ENCODE measurements around the gene LRRC8C.
"Not testable (repeated sequence)": the region's sequence is repeated elsewhere in the genome, so short reads cannot be mapped to it uniquely, and the experiment has no call there.

The LRRC8C gene

GRCh38 chr1:89632657-89633247 is at the start of gene LRRC8C:
Gene LRRC8C, plus strand, starts transcription at chr1:89633120. Its CDS starts 53,354 bp downstream, at chr1:89686474.
- DNase-seq, result peak; percentile 89

GRCh38 chr1:89584211-89584610 is 48.7 kb upstream of the LRRC8C start:
- no peak for DNase-seq

DNA sequence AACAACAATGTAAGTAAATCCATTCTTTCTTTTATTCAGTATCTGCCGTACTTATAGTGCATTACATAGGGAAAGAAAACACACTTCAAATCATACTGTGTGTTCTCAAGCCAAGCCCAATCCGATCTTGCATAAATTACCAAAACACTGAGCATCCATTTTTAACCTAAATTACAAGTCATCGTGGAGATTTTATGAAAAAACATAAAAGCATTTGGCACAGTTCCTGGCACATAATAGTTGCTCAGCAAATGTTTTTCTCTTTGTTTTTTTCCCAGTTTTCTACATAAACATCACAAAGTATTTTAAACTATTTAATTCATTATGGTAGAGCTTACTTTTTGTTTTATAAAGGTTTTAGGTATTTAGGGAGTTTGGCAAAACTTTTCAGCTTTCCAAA is 48.1 kb upstream of the LRRC8C start:
- no peak for DNase-seq

DNA sequence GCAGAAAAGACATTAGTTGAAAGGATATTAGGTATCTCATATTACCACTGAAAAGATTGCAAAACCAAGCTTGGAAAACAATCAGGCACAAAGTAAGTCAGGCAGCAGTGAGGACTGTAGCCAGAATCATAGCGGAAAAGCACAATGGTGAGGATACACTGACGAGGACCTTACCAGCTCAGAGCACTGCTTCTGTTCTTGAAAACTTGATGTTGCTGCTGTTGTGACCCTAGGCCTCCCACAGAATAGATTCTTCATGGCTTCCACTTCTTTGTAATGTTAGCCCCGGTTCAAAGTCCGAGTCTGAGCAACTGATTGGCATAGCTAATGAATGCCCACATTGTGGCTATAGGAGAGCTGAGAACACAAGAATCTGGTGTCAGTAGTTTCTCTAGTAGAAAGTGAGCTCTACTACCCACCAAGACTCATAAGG is 45.2 kb upstream of the LRRC8C start:
- DNase-seq, result no peak

DNA sequence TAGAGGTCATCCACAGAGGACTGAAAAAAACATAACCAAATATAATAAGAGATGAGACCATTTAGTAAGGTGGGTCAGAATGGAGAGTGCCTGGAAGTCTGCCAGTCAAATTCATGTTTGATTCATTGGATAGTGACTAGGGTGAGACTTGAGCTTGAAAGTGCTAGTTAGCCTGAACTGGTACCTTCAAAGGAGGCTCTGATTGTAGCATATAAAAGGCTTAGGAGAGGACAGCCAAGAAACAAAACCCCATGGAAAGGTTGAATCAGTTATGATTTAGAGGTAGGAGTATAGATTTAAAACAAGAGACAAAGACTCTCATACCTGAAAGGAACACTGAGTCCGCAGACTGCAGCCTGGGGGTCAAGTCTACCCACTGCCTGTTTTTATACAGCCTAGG is 44.4 kb upstream of the LRRC8C start:
- no peak for DNase-seq

DNA sequence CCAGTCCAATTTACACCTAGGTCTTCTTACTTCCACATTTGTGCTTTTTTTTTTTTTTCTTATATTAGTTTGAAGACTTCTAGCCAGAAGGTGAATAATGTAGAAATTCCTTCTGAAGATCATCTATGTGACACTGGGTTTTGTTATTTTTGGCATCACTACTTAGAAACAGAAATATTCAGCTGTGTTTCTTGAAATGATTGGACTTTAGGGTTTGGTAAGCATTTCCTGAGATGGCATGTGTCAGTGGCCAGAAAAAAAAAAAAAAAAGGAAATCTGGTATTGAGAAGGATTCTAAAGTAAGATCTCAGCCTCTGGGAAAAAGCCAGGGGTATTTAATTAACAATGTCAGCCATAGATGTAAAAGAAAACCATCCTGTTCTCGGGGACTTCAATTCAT is 43.4 kb upstream of the LRRC8C start:
- no peak for DNase-seq

DNA sequence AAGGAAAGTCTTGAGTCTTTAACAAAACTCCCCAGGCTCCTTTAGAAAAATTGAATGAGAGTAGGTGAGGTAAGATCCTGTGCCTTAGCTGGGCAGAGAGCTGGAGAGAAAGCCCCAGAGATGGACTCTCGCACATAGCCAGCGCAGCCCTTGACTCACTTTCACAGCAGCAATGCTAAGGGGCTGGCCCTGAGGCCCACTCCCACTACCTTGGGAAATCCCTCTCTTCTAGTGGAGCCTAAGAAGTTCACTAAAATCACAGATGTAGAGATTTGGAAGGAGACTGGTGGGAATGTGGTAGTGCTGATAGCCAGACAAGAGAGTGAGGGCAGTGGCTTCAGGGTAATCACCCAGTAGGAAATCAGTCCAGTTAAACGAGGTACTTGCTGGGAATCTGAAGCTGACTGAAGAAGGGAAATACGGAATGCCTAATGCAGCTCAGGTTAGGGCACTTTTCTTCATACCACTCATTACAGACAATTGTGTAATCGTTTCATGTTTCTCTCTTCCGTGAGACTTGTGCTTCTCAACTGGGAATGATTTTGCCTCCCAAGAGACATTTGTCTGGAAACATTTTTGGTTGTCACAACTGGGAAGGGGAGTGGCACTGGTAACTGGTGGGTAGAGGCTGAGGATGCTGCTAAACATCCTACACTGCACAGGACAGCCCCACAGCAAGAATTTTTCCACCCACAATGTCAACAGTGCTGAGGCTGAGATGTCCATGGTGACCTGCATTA is 42.4 kb upstream of the LRRC8C start:
- no peak for DNase-seq

DNA sequence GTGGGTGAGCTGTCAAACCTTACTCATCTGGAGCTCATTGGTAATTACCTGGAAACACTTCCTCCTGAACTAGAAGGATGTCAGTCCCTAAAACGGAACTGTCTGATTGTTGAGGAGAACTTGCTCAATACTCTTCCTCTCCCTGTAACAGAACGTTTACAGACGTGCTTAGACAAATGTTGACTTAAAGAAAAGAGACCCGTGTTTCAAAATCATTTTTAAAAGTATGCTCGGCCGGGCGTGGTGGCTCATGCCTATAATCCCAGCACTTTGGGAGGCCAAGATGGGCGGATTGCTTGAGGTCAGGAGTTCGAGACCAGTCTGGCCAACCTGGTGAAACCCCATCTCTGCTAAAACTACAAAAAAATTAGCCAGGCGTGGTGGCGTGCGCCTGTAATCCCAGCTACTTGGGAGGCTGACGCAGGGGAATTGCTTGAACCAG is 40.0 kb upstream of the LRRC8C start:
- not testable (repeated sequence) for DNase-seq

DNA sequence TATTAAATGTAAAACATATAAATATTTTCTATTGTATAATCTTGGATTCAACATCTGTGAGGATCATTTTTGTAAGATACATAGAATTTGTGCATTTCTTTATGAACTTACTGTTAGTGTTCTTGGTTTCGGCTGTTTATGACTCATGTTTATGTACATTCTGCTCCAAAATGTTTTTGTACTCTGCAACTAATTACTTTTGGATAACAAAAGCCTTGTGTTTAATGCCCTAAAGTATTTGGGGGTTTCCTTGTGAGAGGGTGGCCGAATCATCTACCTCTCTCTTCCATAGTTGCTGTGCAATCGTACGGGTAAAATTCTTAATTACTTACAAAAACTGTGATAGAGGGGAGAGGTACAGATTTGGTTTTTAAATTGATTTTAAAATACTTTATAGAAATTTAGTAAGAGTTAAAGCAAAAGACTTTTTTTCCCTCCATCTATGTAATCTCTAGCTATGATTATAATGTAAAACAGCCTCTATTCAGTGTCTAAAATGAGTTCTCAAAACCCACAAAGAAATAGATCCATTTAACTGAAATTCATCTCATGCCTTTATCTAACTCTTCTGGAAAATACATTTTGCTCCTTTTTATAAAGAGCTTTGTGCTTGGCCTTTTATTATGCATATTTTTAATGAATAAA is 38.7 kb upstream of the LRRC8C start:
- no peak for DNase-seq

DNA sequence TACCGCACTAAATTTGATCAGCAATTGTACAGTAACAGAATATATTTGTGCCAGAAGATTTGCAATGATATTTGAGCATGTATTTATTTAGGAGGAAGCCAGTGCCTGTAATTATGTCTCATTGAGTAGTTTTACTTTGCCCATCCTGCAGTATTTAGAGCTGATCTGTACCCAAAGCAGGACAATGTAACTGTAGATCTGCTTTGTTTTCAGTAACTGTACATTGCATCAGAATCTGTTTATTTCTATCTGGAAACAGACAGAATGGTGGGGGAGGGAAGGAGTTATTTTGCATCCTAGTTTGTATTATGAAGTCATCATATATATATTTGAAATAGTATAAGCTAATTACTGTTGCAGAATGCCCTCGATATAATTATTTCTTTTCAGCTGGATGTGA is 36.2 kb upstream of the LRRC8C start:
- DNase-seq, result no peak

DNA sequence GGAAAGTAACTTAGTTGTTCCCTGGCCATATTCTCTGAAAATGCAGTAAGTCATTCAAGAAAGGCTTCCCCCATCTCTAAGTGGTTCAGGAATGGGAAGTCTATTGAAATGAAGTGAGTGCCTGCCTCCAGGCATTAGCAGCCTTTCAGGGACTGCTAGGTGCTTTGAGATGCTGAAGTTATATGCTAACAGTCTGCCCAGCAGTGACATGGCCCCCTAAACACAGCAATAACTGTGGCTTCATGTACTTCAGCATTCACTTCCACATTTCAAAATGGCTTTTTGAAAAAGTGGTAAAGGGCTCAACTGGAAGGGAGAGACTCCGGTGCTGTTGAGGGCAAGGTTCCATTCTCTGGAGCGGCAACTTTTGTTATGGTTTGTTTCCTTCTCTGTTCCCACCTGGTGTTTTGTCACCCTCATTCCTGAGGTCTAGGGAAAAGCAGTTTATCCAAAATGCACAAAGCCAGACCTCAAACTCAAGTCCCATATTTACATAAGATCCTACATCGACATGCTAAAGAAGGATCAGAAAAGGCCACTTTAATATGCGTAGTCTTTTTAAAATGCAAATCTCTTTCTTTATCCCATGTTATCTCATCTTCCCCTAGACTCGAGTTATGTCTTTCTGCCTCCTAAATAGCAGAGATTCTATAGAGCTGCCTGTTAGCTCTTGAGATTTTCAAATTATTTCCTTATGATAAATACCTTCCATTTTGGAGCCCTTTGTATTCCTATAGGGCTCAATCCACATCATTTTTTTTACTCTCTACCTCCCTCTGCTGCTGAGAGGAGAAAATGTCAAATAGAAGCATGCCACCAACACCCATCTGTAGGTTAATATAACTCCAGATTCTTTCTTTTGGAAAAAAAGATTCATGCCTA is 34.2 kb upstream of the LRRC8C start:
- peak; percentile 69 for DNase-seq

DNA sequence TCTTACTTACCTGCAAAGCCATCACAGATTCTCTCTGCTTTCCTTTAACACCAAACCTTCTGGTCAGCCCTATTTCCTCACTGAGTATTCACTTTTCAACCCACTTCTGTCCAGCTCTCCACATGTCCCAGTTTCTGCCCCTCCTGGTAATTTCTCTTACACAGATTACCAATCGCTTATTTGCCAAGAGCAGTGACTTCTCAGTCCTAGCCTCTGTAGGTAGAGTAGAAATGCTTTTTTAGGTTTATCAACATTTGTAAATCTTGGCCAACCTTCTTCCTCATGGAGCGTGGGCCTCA is 33.6 kb upstream of the LRRC8C start:
- DNase-seq, result no peak

- no peak for DNase-seq
These were observed 32.3 kb upstream of the LRRC8C start for GRCh38 chr1:89600451-89601224.

DNA sequence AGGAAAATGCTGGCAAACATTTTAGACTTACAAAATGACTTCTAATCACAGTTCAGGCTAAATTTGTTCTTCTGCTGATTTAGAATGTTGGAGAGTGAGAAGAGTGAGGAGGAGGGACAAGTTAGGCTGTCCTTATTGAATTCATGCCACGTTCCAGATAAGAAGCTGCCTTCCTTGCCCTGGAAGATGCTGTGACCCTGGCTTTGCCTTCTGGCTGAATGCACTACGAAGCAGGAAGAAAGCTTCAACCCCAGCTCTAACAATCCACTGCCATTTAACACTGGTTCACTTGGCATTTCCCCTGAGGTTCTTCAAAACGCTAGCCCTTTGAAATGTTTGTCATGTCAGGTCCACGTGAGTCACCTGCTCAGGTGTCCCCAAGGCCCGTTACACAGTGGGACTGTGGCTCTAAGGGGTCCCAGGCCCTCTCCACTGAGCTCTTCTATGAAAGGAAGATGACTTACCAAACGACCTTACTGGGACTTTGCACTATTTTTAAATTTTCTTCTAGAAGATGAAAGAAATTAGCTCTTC is 30.0 kb upstream of the LRRC8C start:
- no peak for DNase-seq

GRCh38 chr1:89603651-89604413 is 29.1 kb upstream of the LRRC8C start:
- no peak for DNase-seq

- no peak for DNase-seq
These were observed 28.5 kb upstream of the LRRC8C start for GRCh38 chr1:89604414-89604735.

DNA sequence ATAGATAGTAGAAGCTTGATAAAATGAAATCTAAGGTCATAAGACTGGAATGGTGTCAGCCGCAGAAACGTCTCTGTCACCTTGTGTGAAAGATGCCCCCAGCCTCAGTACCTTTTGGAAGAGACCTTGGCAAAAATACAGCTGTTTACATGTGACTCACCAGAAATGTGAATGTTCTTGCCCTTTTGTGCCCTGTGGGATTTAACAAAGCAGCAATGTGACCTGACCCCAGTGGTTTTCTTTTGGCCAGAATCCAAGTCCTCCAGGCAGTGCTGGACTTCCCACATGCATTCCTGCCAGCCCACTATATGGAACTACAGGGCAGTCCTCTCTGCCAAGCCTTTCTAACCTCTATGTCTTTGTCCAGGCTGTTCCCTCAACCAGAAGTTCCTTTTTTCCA is 27.2 kb upstream of the LRRC8C start:
- DNase-seq, result no peak

DNA sequence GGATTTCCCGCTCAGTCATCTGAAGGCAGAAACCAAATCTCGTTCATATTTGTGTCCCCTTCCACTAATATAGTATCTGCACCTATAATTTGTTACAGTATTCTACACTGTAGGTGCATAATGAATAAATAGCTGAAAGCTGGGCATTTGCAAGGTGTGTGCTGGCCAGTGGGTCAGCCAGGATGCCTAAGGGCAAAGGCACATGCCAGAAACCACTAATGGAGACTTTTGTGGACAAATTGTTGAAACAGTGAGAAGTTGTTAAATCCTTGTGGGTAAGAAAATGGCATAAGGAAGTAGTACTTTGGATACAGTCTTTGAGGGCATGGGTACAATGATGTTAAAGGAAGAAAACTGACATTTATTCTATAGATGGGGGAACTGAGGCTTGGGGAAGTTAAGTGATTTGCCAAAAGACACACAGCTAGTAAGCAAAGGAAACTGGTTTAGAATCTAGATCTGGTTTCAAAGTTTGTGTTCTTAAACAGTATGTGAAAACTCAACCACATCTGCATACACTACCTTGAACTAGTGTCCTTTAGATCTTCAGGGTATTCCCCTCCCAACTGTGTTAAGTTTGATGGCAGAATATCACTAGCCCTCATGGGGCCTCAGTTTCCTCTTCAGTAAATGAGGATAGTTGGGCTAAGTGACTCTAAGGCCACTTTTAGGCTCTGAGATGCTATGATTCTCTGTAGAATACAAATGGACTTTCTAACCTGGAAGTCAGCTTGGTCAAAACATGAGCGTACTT is 26.5 kb upstream of the LRRC8C start:
- peak; percentile 57 for DNase-seq

DNA sequence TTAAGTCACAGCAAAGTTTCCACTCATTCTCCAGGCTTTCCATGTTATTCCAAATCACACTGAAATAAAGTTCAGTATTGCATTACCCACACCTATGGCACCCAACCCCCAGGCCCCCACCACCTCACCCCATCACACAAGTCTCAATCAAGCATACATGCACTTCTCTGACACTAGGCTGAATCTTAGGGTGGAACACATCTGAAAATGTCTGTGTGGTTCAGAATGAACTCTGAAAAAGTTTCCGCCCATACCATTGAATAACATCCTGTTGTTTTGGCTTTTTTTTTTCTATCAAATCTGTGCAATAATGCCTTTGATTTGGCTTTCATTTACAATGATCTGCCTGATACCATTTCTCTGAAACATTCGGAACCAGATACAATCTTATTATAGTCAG is 25.8 kb upstream of the LRRC8C start:
- DNase-seq, result peak; percentile 81

DNA sequence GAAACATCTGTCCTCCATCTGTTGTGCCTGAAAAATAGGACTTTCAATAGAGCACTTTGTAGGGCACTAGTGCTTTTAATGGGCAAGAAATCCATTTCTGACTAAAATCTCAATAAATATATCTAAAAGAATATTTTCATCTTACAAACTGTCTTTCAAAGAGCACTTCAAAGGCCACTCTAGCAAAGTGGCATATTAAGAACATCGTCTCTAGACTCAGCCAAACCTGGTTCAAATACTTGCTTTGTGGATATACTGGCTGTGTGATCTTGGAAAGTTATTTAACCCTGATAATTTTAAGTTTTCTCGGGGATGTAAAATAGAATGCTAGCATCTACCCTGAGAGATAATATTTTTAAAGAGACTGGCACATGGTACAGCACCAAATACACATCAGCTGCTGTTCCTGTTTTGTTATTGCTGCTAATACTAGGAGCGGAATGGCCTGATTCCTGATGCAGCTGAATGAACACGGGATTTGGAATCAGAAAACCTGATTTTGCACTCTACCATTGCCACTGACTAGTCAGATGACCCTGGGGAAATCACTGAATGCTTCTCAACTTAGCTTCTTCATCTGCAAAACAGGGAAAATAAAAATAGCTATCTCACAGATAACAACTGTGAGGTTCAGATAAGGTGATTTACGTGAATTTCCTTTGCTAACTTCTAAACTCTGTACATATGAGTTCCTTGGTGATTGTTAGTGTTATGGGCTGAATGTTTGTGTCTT is 25.2 kb upstream of the LRRC8C start:
- DNase-seq, result no peak

Data from CD4-positive, alpha-beta T cell treated with Interleukin-21 for 1 hour (primary cell).